Measurements from ENCODE around the gene MLXIPL. TPM values are rescaled to one million over a fixed set of nuclear protein-coding genes. Genes with fewer than 3 reads are reported as not detected.
A peak's percentile ranks its signal among the peaks of the same experiment; 100 is the strongest.
"Not testable (repeated sequence)": the region's sequence is repeated elsewhere in the genome, so short reads cannot be mapped to it uniquely, and the experiment has no call there.

Gene MLXIPL
- total RNA-seq, 1 experiment from 2014 or later = 6.1 TPM

DNA sequence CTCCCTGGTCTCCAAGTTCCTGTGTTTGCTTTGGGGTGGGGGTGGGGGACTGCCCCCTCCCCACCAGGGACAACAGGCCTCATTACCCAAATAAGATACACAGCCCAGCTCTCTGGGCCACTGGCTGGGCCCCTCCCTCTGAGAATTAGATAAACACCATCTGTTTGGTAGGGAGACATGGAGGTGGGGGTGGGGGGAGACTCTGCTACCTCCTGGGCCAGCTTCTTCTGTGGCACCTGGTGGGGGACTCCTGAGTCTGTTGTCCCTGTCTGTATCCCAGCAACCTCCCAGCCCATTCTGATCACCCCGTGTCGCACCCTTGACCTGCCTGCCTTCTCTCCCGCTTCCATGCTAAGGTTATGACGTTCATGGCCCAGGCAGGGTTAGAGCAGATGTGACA, 5.8 kb downstream of the MLXIPL start:
- H2AFZ ChIP-seq (ENCODE audit: low read length) = no peak overlapping the region
- H3K4me1 Mint-ChIP-seq = peaks cover 6 to 18% of the 10 kb centered on the region in 2 experiments; a peak in 3 of 4 replicates
- no peaks in the 10 kb centered on the region for H3K27me3 ChIP-seq (ENCODE audit: insufficient read depth, low read length)
- no peak overlapping the region for H4K5ac ChIP-seq (ENCODE audit: insufficient read length, low read depth, low read length)
- H3K9me3 ChIP-seq (ENCODE audit: control insufficient read depth, low read depth, low read length) = no peaks in the 10 kb centered on the region
- H3K4me3 Mint-ChIP-seq = no peak overlapping the region
- H3K18ac ChIP-seq (ENCODE audit: insufficient read length, low read depth, low read length) = no peak overlapping the region
- no peak overlapping the region for H2AK5ac ChIP-seq (ENCODE audit: insufficient read length, low read length)
- WGBS (ENCODE audit: extremely low coverage, insufficient read length, low lambda C conversion rate) = no CpG with 5 or more reads among the region's 4 CpGs
- TF ChIP-seq, protein P1, sequence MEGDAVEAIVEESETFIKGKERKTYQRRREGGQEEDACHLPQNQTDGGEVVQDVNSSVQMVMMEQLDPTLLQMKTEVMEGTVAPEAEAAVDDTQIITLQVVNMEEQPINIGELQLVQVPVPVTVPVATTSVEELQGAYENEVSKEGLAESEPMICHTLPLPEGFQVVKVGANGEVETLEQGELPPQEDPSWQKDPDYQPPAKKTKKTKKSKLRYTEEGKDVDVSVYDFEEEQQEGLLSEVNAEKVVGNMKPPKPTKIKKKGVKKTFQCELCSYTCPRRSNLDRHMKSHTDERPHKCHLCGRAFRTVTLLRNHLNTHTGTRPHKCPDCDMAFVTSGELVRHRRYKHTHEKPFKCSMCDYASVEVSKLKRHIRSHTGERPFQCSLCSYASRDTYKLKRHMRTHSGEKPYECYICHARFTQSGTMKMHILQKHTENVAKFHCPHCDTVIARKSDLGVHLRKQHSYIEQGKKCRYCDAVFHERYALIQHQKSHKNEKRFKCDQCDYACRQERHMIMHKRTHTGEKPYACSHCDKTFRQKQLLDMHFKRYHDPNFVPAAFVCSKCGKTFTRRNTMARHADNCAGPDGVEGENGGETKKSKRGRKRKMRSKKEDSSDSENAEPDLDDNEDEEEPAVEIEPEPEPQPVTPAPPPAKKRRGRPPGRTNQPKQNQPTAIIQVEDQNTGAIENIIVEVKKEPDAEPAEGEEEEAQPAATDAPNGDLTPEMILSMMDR (conservative IDR thresholded peaks at IDR 0.05) = no peak
- H2BK120ac ChIP-seq (ENCODE audit: low read depth, low read length, poor library complexity, severe bottlenecking) = no peak overlapping the region
- no peak overlapping the region for H3K27ac ChIP-seq (ENCODE audit: insufficient read length, low read depth, low read length)
- no peak overlapping the region for H3K4ac ChIP-seq (ENCODE audit: low read depth, low read length)
- H3K9me3 Mint-ChIP-seq = no peaks in the 10 kb centered on the region
- H3K36me3 Mint-ChIP-seq (ENCODE audit: insufficient read depth in 1 of 3, low read depth in 3 of 3) = peaks cover 0 to 5% (median 0%) of the 10 kb centered on the region in 3 experiments; a peak in 3 of 7 replicates
- no peak overlapping the region for H3K56ac ChIP-seq (ENCODE audit: insufficient read length, low read depth, low read length)
- no peaks in the 10 kb centered on the region for H3K79me1 ChIP-seq (ENCODE audit: insufficient read depth, low read depth, low read length, poor library complexity, severe bottlenecking)
- no peaks in the 10 kb centered on the region for H3K79me2 ChIP-seq (ENCODE audit: insufficient read depth, low read length)
- peaks cover 10% of the 10 kb centered on the region for H3K23me2 ChIP-seq (ENCODE audit: insufficient read length, low read depth, low read length, poor library complexity, severe bottlenecking)
- no peak overlapping the region for H2BK20ac ChIP-seq (ENCODE audit: low read depth, low read length, poor library complexity, severe bottlenecking)
- DNase-seq = no peak
- H2BK15ac ChIP-seq (ENCODE audit: low read depth, low read length) = no peak overlapping the region
- H2BK12ac ChIP-seq (ENCODE audit: insufficient read length, low read depth, low read length) = no peak overlapping the region
- no peaks in the 10 kb centered on the region for H4K20me1 ChIP-seq (ENCODE audit: control insufficient read depth, insufficient read depth, insufficient read length)
- H3K14ac ChIP-seq (ENCODE audit: insufficient read depth, low read length) = no peak overlapping the region
- H3K27ac Mint-ChIP-seq = peak overlapping the region in 1 of 3 experiments; percentile 53; a peak in 3 of 7 replicates
- no peaks in the 10 kb centered on the region; the same call in 1 of the 2 replicates for H3K4me1 ChIP-seq (ENCODE audit: insufficient read depth, low read length)
- H3K27me3 Mint-ChIP-seq (ENCODE audit: low read depth) = peaks cover 16% of the 10 kb centered on the region
- no peak overlapping the region for H3T11ph ChIP-seq (ENCODE audit: low read length)
- H3K4me2 ChIP-seq (ENCODE audit: insufficient read depth, insufficient read length, low read length) = no peak overlapping the region
- no peak overlapping the region for H4K91ac ChIP-seq (ENCODE audit: insufficient read length, low read depth, low read length)
- no peak overlapping the region for H3K9ac ChIP-seq (ENCODE audit: extremely low read depth, insufficient read length, low read length)
- no peak overlapping the region for H3K23ac ChIP-seq (ENCODE audit: insufficient read length, low read depth, low read length)
- H2BK5ac ChIP-seq (ENCODE audit: insufficient read length, low read length) = no peak overlapping the region
- no peak overlapping the region for H4K8ac ChIP-seq (replicated peaks; ENCODE audit: insufficient read length, low read depth, low read length)

DNA sequence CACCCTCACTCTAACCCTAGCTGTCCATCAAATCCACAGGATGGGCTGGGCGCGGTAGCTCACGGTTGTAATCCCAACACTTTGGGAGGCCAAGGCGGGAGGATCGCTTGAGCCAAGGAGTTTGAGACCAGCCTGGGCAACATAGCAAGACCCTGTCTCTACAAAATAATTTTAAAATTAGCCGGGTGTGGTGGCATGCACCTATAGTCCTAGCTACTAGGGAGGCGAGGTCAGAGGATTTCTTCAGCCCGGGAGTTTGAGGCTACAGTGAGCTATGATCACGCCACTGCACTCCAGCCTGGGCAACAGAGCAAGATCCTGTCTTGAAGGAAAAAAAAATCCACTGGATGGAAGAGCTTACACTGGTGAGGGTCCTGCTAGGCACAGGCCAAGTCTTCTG, 6.8 kb downstream of the MLXIPL start:
- not testable (repeated sequence) for H3K27ac Mint-ChIP-seq; H4K20me1 ChIP-seq (ENCODE audit: control insufficient read depth, insufficient read depth, insufficient read length); H3K9ac ChIP-seq (ENCODE audit: extremely low read depth, insufficient read length, low read length); H3K14ac ChIP-seq (ENCODE audit: insufficient read depth, low read length); H2BK120ac ChIP-seq (ENCODE audit: low read depth, low read length, poor library complexity, severe bottlenecking); H3K18ac ChIP-seq (ENCODE audit: insufficient read length, low read depth, low read length); H2AFZ ChIP-seq (ENCODE audit: low read length); H3K23ac ChIP-seq (ENCODE audit: insufficient read length, low read depth, low read length); H2BK15ac ChIP-seq (ENCODE audit: low read depth, low read length); H3K4ac ChIP-seq (ENCODE audit: low read depth, low read length); H3K27me3 ChIP-seq (ENCODE audit: insufficient read depth, low read length); H3K23me2 ChIP-seq (ENCODE audit: insufficient read length, low read depth, low read length, poor library complexity, severe bottlenecking); H3K9me3 ChIP-seq (ENCODE audit: control insufficient read depth, low read depth, low read length); H3K9me3 Mint-ChIP-seq; H3K4me3 Mint-ChIP-seq; H3K27ac ChIP-seq (ENCODE audit: insufficient read length, low read depth, low read length); H3K4me1 ChIP-seq (ENCODE audit: insufficient read depth, low read length); H3K79me1 ChIP-seq (ENCODE audit: insufficient read depth, low read depth, low read length, poor library complexity, severe bottlenecking); H2BK12ac ChIP-seq (ENCODE audit: insufficient read length, low read depth, low read length); DNase-seq; H2BK20ac ChIP-seq (ENCODE audit: low read depth, low read length, poor library complexity, severe bottlenecking); H3T11ph ChIP-seq (ENCODE audit: low read length); H4K5ac ChIP-seq (ENCODE audit: insufficient read length, low read depth, low read length); H3K4me2 ChIP-seq (ENCODE audit: insufficient read depth, insufficient read length, low read length); H3K27me3 Mint-ChIP-seq (ENCODE audit: low read depth); H3K79me2 ChIP-seq (ENCODE audit: insufficient read depth, low read length); H4K91ac ChIP-seq (ENCODE audit: insufficient read length, low read depth, low read length); H2AK5ac ChIP-seq (ENCODE audit: insufficient read length, low read length); H3K56ac ChIP-seq (ENCODE audit: insufficient read length, low read depth, low read length); H3K36me3 Mint-ChIP-seq (ENCODE audit: insufficient read depth in 1 of 3, low read depth in 3 of 3); H4K8ac ChIP-seq (replicated peaks; ENCODE audit: insufficient read length, low read depth, low read length); H2BK5ac ChIP-seq (ENCODE audit: insufficient read length, low read length)
- no CpG with 5 or more reads among the region's 9 CpGs for WGBS (ENCODE audit: extremely low coverage, insufficient read length, low lambda C conversion rate)
- H3K4me1 Mint-ChIP-seq = peaks cover 7 to 17% of the 10 kb centered on the region in 2 experiments

Measured in H9 (cell line).